NCI-H128 (cell line): Measurements from ENCODE around the gene ZNF653.
"Not testable (repeated sequence)": the region's sequence is repeated elsewhere in the genome, so short reads cannot be mapped to it uniquely, and the experiment has no call there.

Experiments used
- DNase-seq: peaks from one replicate; lab custom pipeline; 2025; ENCODE audit not compliant: unreplicated experiment; lab: John Stamatoyannopoulos, UW

The ZNF653 gene

GRCh38 chr19:11457831-11458230 is 47.8 kb downstream of the ZNF653 start:
- DNase-seq: no peak

GRCh38 chr19:11457115-11457514 is 48.5 kb downstream of the ZNF653 start:
- no peak for DNase-seq

- DNase-seq: no peak
These were observed 49.0 kb downstream of the ZNF653 start for GRCh38 chr19:11456659-11457058.

GRCh38 chr19:11455233-11455554 is 50.4 kb downstream of the ZNF653 start:
- DNase-seq: not testable (repeated sequence)

- DNase-seq: no peak
These were observed 51.9 kb downstream of the ZNF653 start for GRCh38 chr19:11453468-11454341.

GRCh38 chr19:11452620-11453310 is 52.9 kb downstream of the ZNF653 start:
- DNase-seq: no peak

GRCh38 chr19:11451871-11452619 is 53.6 kb downstream of the ZNF653 start:
- no peak for DNase-seq

GRCh38 chr19:11451327-11451870 is 54.2 kb downstream of the ZNF653 start:
- DNase-seq: no peak

GRCh38 chr19:11450570-11451326 is 54.9 kb downstream of the ZNF653 start:
- no peak for DNase-seq

GRCh38 chr19:11448923-11449554 is 56.6 kb downstream of the ZNF653 start:
- DNase-seq: no peak

GRCh38 chr19:11448410-11448809 is 57.2 kb downstream of the ZNF653 start:
- DNase-seq: no peak

GRCh38 chr19:11447347-11448262 is 58.0 kb downstream of the ZNF653 start:
- DNase-seq: no peak

- no peak for DNase-seq
These were observed 58.9 kb downstream of the ZNF653 start for GRCh38 chr19:11446652-11447301.

- DNase-seq: no peak
These were observed 59.4 kb downstream of the ZNF653 start for GRCh38 chr19:11446271-11446651.

GRCh38 chr19:11445141-11445540 is 60.5 kb downstream of the ZNF653 start:
- DNase-seq: no peak

GRCh38 chr19:11444059-11444458 is 61.6 kb downstream of the ZNF653 start:
- no peak for DNase-seq

GRCh38 chr19:11437955-11438354 is 67.7 kb downstream of the ZNF653 start:
- DNase-seq: no peak

GRCh38 chr19:11435833-11436313 is 69.8 kb downstream of the ZNF653 start:
- DNase-seq: no peak
